Left lung (tissue), 10 donors: ENCODE data around the gene ZSWIM5. TPM values are rescaled to one million over a fixed set of nuclear protein-coding genes. Genes with fewer than 3 reads are reported as not detected.

Experiments
- ATAC-seq: fragments of 200-7000 bp; cut with Tn5 transposase; one replicate; pipeline ENCODE4 v1.9.1; 2020; ENCODE audit warnings: moderate library complexity
- DNase-seq, 4 donors: peaks; one replicate each; pipeline ENCODE4 v3.0.0-alpha.2; 2013 to 2020
- H3K27ac ChIP-seq, 2 donors: fragments of 200-600 bp; sonication (generic) in 1 of 2; one replicate each; pipeline versions ENCODE4 v1.5.0 to v1.8.0; 2020 to 2021
- H3K27me3 ChIP-seq, 2 donors: fragments of 200-600 bp; sonication (generic) in 1 of 2; one replicate each; pipeline versions ENCODE4 v1.5.0 to v1.8.0; 2020 to 2021
- H3K36me3 ChIP-seq, 2 donors: fragments of 200-600 bp; sonication (generic) in 1 of 2; one replicate each; pipeline versions ENCODE4 v1.5.0 to v1.8.0; 2020 to 2021
- H3K4me1 ChIP-seq, 2 donors: fragments of 200-600 bp; one replicate each; pipeline ENCODE4 v1.8.0; 2021
- H3K4me3 ChIP-seq, 2 donors: fragments of 200-600 bp; sonication (generic) in 1 of 2; one replicate each; pipeline versions ENCODE4 v1.5.0 to v1.8.0; 2020 to 2021; ENCODE audit warnings: mild to moderate bottlenecking in 1 of 2
- H3K9me3 ChIP-seq, 2 donors: fragments of 200-600 bp; sonication (generic) in 1 of 2; one replicate each; pipeline versions ENCODE4 v1.5.0 to v1.8.0; 2020 to 2021
- CTCF ChIP-seq, 2 donors: fragments of 200-600 bp; sonication (generic) in 1 of 2; IDR thresholded peaks; one replicate each; pipeline versions ENCODE4 v1.5.0 to v1.8.0; 2021; ENCODE audit warnings: antibody characterized with exemption in 2 of 2
- intact Hi-C, 2 donors: fragments of 100-400 bp; cut with DNase I; formaldehyde crosslinking; loops; one replicate each; pipeline versions ENCODE4 v1.11.2 to v1.14.2; 2022
- polyA plus RNA-seq, 6 donors: library from polyadenylated mRNA; unstranded; fragments of 120-200 nt; gene quantifications; one replicate each; pipeline ENCODE4 v1.2.1, GENCODE V29; 2013; ENCODE audit not compliant: insufficient read length in 6 of 6
- total RNA-seq, 2 donors: library from RNA; stranded (reverse); fragmentation: NEBNext Ultra II Directional; extraction: Animal tissue kit (Norgen Biotek cat#: 25700); gene quantifications; one replicate each; pipeline ENCODE4 v1.2.1, GENCODE V29; 2021
- donor health status: DM: no; HTN: yes; CAD: no.
- donor health status: DM: no; HTN: no; CAD: no.

ZSWIM5 gene
- total and polyA plus RNA-seq, 8 donors: 2.0 to 6.3 (median 4.7) TPM

GRCh38 chr1:45152126-45152525 is 54.3 kb downstream of the ZSWIM5 start:
- no peak for TF ChIP-seq CTCF (IDR thresholded peaks at IDR 0.05)
- DNase-seq: no peak
- ATAC-seq: no peak
- intact Hi-C loops: no loop called here
- Histone ChIP-seq H3K9me3 (peaks cover 0 to 3% of the 10 kb centered on the region in 2 donors), H3K27ac (no peak overlapping the region), H3K4me1 (no peaks in the 10 kb centered on the region), H3K36me3 (no peaks in the 10 kb centered on the region), H3K4me3 (no peak overlapping the region), H3K27me3 (no peaks in the 10 kb centered on the region)

DNA sequence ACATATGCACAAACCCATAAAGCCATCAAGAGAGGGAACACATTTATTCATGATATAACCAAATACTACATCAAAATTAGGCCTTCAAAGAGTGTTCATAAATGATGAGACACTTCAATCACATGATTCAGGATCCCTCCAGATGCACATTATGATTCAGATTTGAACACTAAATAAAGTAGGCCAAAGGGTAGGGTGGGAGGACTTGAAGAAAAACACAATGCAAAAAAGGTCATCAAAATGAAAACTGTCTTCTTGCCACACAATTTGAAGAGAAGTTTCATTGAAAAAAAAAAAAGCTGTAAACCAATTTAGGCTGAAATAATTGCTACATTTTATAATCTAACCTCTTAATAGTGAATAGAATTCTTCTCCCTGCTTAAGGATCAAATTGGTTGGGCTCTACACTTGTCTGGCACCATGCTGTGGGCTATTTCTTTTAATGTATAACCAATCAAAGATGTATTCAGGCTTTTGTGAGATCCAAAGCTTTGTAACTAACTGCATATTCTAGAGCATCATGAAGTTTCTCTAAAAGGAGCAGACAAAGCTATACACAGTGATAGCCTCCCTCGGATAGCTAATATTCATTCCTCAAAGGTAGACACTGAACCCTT is 58.1 kb downstream of the ZSWIM5 start:
- no peak for DNase-seq
- no peak for TF ChIP-seq CTCF (IDR thresholded peaks at IDR 0.05)
- no peak overlapping the region for H3K27ac ChIP-seq
- no peaks in the 10 kb centered on the region for H3K4me1 ChIP-seq
- H3K36me3 ChIP-seq: no peaks in the 10 kb centered on the region
- intact Hi-C loops: no loop called here
- H3K4me3 ChIP-seq: no peak overlapping the region
- H3K27me3 ChIP-seq: no peaks in the 10 kb centered on the region
- ATAC-seq: no peak
- H3K9me3 ChIP-seq: no peaks in the 10 kb centered on the region

DNA sequence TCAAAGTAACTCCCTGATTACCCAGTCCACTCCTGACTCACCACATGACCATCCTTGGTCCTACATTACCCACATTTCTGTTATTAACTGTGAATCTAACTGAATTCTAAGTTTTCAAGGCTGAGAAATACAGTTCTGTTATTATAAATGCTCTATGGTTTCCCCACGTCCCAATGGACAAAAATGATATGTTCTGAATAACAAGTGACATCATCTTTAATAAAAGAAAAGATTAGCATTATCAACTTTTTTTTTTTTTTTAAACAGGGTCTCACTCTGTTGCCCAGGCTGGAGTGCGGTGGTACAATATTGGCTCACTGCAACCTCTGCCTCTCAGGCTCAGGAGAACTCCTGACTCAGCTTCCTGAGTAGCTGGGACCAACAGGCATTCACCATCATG is 59.6 kb downstream of the ZSWIM5 start:
- DNase-seq: no peak
- no peaks in the 10 kb centered on the region for H3K9me3 ChIP-seq
- TF ChIP-seq CTCF (IDR thresholded peaks at IDR 0.05): no peak
- H3K4me3 ChIP-seq: no peak overlapping the region
- intact Hi-C loops: no loop called here
- H3K27me3 ChIP-seq: no peaks in the 10 kb centered on the region
- H3K27ac ChIP-seq: no peak overlapping the region
- H3K36me3 ChIP-seq: no peaks in the 10 kb centered on the region
- H3K4me1 ChIP-seq: no peaks in the 10 kb centered on the region
- no peak for ATAC-seq

GRCh38 chr1:45141247-45142003 is 65.0 kb downstream of the ZSWIM5 start:
- Histone ChIP-seq H3K4me3 (no peak overlapping the region), H3K4me1 (no peaks in the 10 kb centered on the region), H3K27me3 (no peaks in the 10 kb centered on the region), H3K36me3 (no peaks in the 10 kb centered on the region), H3K27ac (no peak overlapping the region), H3K9me3 (no peaks in the 10 kb centered on the region)
- intact Hi-C loops: no loop called here
- no peak for TF ChIP-seq CTCF (IDR thresholded peaks at IDR 0.05)
- DNase-seq (no peak), ATAC-seq (no peak)

DNA sequence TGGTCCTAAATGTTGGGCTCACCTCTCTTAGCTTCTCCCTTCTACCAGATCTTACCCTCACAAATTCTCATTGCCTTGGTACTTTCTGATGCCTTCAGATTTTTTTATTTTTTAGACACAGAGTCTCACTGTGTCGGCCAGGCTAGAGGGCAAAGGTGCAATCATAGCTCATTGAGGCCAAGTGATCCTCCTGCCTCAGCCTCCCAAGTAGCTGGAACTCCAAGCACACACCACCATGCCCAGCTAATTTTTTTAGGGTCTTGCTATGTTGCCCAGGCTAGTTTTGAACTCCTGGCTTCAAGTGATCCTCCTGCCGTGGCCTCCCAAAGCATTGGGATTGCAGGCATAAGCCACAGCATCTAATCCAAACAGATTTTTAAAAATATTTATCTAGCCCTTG is 69.4 kb downstream of the ZSWIM5 start:
- no peak for TF ChIP-seq CTCF (IDR thresholded peaks at IDR 0.05)
- H3K36me3 ChIP-seq: no peaks in the 10 kb centered on the region
- H3K27me3 ChIP-seq: no peaks in the 10 kb centered on the region
- no peak for ATAC-seq
- H3K4me1 ChIP-seq: no peaks in the 10 kb centered on the region
- intact Hi-C loops: no loop called here
- DNase-seq: no peak
- no peak overlapping the region for H3K4me3 ChIP-seq
- no peaks in the 10 kb centered on the region for H3K9me3 ChIP-seq
- no peak overlapping the region for H3K27ac ChIP-seq
